K562 (cell line): Measurements from ENCODE around the gene TANGO6. TPM values are rescaled to one million over a fixed set of nuclear protein-coding genes. Genes with fewer than 3 reads are reported as not detected.

Source experiments
- ATAC-seq: fragments of 200-7000 bp; cut with Tn5 transposase; 3 replicates; pipeline ENCODE4 v1.9.1; 2020; ENCODE audit warnings: moderate library complexity
- BruUV-seq: library from RNA; stranded (reverse); fragments of 400-500 nt; replicated peaks from 2 replicates; lab custom pipeline; 2021; lab: Mats Ljungman, UMichigan
- CTCF ChIA-PET: fragments of 300-600 bp; formaldehyde crosslinking; extraction: SDS; loops from one replicate; lab custom pipeline; 2021; ENCODE audit warnings: low intra/inter-chr PET ratio; lab: Yijun Ruan, JAX
- POLR2A ChIA-PET: fragments of 300-600, 350-650 bp; sonication (Branson Sonifier 250); formaldehyde crosslinking; extraction: SDS; loops from one replicate; lab custom pipeline; 2021; ENCODE audit warnings: antibody characterized with exemption, inconsistent platforms; lab: Yijun Ruan, JAX
- DNase-seq, 4 experiments: peaks; one replicate each; pipeline versions ENCODE4 v3.0.0 to v3.0.0-alpha.2; 2011 to 2018; ENCODE audit warnings: low spot score in 3 of 4, mixed read lengths in 3 of 4; ENCODE audit errors: extremely low read depth in 1 of 4
- FAIRE-seq: peaks from 2 replicates; lab custom pipeline; 2011; peaks lifted over from hg19 to GRCh38; lab: Jason Lieb, UNC
- H2AFZ ChIP-seq: 2 replicates; pipeline ENCODE4 v1.6.0; 2011; ENCODE audit warnings: low read depth, low read length, control low read depth, inconsistent platforms
- H3K27ac ChIP-seq: fragments of 200-600 bp; 3 replicates; pipeline ENCODE4 v1.8.0; 2011; ENCODE audit warnings: low read depth, mild to moderate bottlenecking, control low read depth, inconsistent platforms, low read length, moderate library complexity, mixed read lengths; ENCODE audit errors: extremely low read depth
- H3K27me3 ChIP-seq, 2 experiments: fragments of 300-600 bp in 1 of 2; 2 replicates in 1 of 2; 3 replicates in 1 of 2; pipeline versions ENCODE4 v1.6.0 to v1.8.0; 2011; ENCODE audit warnings: inconsistent platforms in 2 of 2, low read length in 2 of 2, mild to moderate bottlenecking in 1 of 2, mixed read lengths in 1 of 2, moderate library complexity in 1 of 2; ENCODE audit not compliant: control insufficient read depth in 2 of 2, insufficient read depth in 2 of 2
- H3K36me3 ChIP-seq: fragments of 300-600 bp; 3 replicates; pipeline ENCODE4 v1.8.0; 2011; ENCODE audit warnings: mild to moderate bottlenecking, low read length, inconsistent platforms; ENCODE audit not compliant: control insufficient read depth, insufficient read depth
- H3K4me1 ChIP-seq, 2 experiments: fragments of 200-600 bp in 1 of 2; replicated peaks in 1 of 2; 2 replicates in 1 of 2; 3 replicates in 1 of 2; pipeline versions ENCODE4 v1.5.1 to v1.8.0; 2011; ENCODE audit warnings: inconsistent platforms in 2 of 2, low read length in 2 of 2, mild to moderate bottlenecking in 1 of 2, mixed read lengths in 1 of 2, moderate library complexity in 1 of 2; ENCODE audit not compliant: control insufficient read depth in 2 of 2, insufficient read depth in 2 of 2
- H3K4me2 ChIP-seq: 2 replicates; pipeline ENCODE4 v1.6.1; 2011; ENCODE audit warnings: low read length, control low read depth, inconsistent platforms, mixed read lengths; ENCODE audit not compliant: insufficient read depth
- H3K4me3 ChIP-seq: fragments of 200-600 bp; sonication (generic), shearing (Covaris generic); 2 replicates; pipeline ENCODE4 v1.5.1; 2016; ENCODE audit warnings: control low read depth, inconsistent platforms
- H3K79me2 ChIP-seq: fragments of 200-600 bp; 3 replicates; pipeline ENCODE4 v1.8.0; 2011; ENCODE audit warnings: low read length, inconsistent platforms; ENCODE audit not compliant: control insufficient read depth, insufficient read depth
- H3K9ac ChIP-seq, 2 experiments: 2 replicates each; pipeline versions ENCODE4 v1.6.0 to v1.6.1; 2011; ENCODE audit warnings: low read depth in 2 of 2, low read length in 2 of 2, control low read depth in 1 of 2, inconsistent platforms in 1 of 2, mild to moderate bottlenecking in 1 of 2, mixed read lengths in 1 of 2; ENCODE audit not compliant: insufficient read depth in 1 of 2
- H3K9me1 ChIP-seq: one replicate; pipeline ENCODE4 v1.6.0; 2011; ENCODE audit warnings: inconsistent platforms, mild to moderate bottlenecking, low read length, moderate library complexity; ENCODE audit not compliant: control insufficient read depth, insufficient read depth
- H3K9me3 ChIP-seq: replicated peaks from 2 replicates; pipeline ENCODE4 v1.5.1; 2011; ENCODE audit warnings: low read depth, low read length, inconsistent platforms; ENCODE audit not compliant: control insufficient read depth, insufficient read depth
- H4K20me1 ChIP-seq: replicated peaks from 2 replicates; pipeline ENCODE4 v1.6.1; 2011; ENCODE audit warnings: low read length, inconsistent platforms, mixed read lengths; ENCODE audit not compliant: control insufficient read depth, insufficient read depth
- DDX20 ChIP-seq: fragments of 450-650 bp; IDR thresholded peaks from 2 replicates; pipeline ENCODE4 v1.6.1; 2016; ENCODE audit warnings: missing genetic modification characterization, low read depth, mild to moderate bottlenecking, missing compliant biosample characterization, moderate library complexity
- MEIS2 ChIP-seq: fragments of 450-650 bp; IDR thresholded peaks from 2 replicates; pipeline ENCODE4 v1.6.1; 2014; ENCODE audit warnings: mild to moderate bottlenecking; ENCODE audit not compliant: partially characterized antibody
- RBM34 ChIP-seq: fragments of 200-400 bp; formaldehyde crosslinking; IDR thresholded peaks from 2 replicates; pipeline ENCODE4 v1.6.1; 2018; ENCODE audit warnings: low read length, borderline replicate concordance; ENCODE audit not compliant: insufficient read depth
- ZC3H8 ChIP-seq: fragments of 450-650 bp; IDR thresholded peaks from 2 replicates; pipeline ENCODE4 v1.6.1; 2017
- ZFP36 ChIP-seq: fragments of 150-350 bp; IDR thresholded peaks from 2 replicates; pipeline ENCODE4 v1.6.1; 2018; ENCODE audit warnings: low read length, low read depth; ENCODE audit not compliant: partially characterized antibody
- ZNF165 ChIP-seq: fragments of 250-450 bp; sonication (Bioruptor Pico); IDR thresholded peaks from 2 replicates; pipeline ENCODE4 v1.4.0; 2020; ENCODE audit warnings: borderline replicate concordance
- WGBS: fragments of 100-300 bp; shearing (Covaris generic); methylation state at CpG from one replicate; pipeline ENCODE4 v1.1.6; 2016; ENCODE audit warnings: low coverage, mixed read lengths; ENCODE audit not compliant: insufficient coverage; ENCODE audit errors: missing lambda C conversion rate; 5-methylcytosine and 5-hydroxymethylcytosine counted together
- in situ Hi-C: fragments of 300-500 bp; cut with MboI; formaldehyde crosslinking; loops from 4 replicates; pipeline ENCODE4 v1.15.0; 2018; ENCODE audit warnings: inconsistent platforms, mixed read lengths
- intact Hi-C: fragments of 100-400 bp; cut with micrococcal nuclease; formaldehyde crosslinking; loops from 2 replicates; pipeline ENCODE4 v1.14.2; 2022
- polyA plus RNA-seq, 8 experiments: library from polyadenylated mRNA; depleted of rRNA in 4 of 8; stranded (reverse) in 5 of 8; unstranded in 3 of 8; fragments of >200 nt; fragmentation: Nextera tagmentation in 2 of 8; fragmentation: Illumina TruSeq in 1 of 8; extraction: Ambion mirVana in 2 of 8; extraction: Trizol in 1 of 8; gene quantifications; 2 replicates each; pipeline versions ENCODE4 v1.2.1 to v1.2.3, GENCODE V29; 2011 to 2014; ENCODE audit warnings: inconsistent platforms in 1 of 8, missing spikeins in 1 of 8
- total RNA-seq, 7 experiments: library from RNA; depleted of rRNA in 6 of 7; stranded (reverse); fragments of >200 nt in 6 of 7; fragmentation: Illumina TruSeq in 2 of 7; extraction: Trizol in 2 of 7; gene quantifications; 2 replicates each; pipeline versions ENCODE4 v1.2.1 to v1.2.3, GENCODE V29; 2011 to 2021; ENCODE audit warnings: low replicate concordance in 1 of 7
- TF ChIP-seq, protein P1 (sequence below): fragments of 450-650 bp; IDR thresholded peaks from 2 replicates; pipeline ENCODE4 v1.6.1; 2016
- TF ChIP-seq, protein P2 (sequence below): IDR thresholded peaks from 2 replicates; pipeline ENCODE4 v1.6.1; 2014; ENCODE audit warnings: antibody characterized with exemption

TANGO6 gene
- total and polyA plus RNA-seq, 9 of the 15 experiments (the other 6 are each of a cell fraction or from before 2014, with no cell fraction given): 1.6 to 15.2 (median 9.6) TPM

- Histone ChIP-seq H3K4me3 (no peak overlapping the region), H3K27ac (no peak overlapping the region), H3K4me2 (no peak overlapping the region), H3K4me1 (no peaks in the 10 kb centered on the region; a peak in 1 of 5 replicates), H4K20me1 (no peaks in the 10 kb centered on the region), H3K79me2 (no peaks in the 10 kb centered on the region), H3K9ac (no peak overlapping the region; a peak in 1 of 4 replicates), H3K27me3 (no peaks in the 10 kb centered on the region), H3K36me3 (no peaks in the 10 kb centered on the region), H3K9me3 (no peaks in the 10 kb centered on the region), H2AFZ (no peak overlapping the region), H3K9me1 (no peaks in the 10 kb centered on the region)
- ChIA-PET CTCF (no interaction called here), POLR2A (interaction anchor here (1.6 kb wide), 1 partner anchor 13 kb away, joined by 4 read pairs; no protein-coding TSS in a partner anchor)
- intact Hi-C loops: no loop called here
- TF ChIP-seq, protein P1, sequence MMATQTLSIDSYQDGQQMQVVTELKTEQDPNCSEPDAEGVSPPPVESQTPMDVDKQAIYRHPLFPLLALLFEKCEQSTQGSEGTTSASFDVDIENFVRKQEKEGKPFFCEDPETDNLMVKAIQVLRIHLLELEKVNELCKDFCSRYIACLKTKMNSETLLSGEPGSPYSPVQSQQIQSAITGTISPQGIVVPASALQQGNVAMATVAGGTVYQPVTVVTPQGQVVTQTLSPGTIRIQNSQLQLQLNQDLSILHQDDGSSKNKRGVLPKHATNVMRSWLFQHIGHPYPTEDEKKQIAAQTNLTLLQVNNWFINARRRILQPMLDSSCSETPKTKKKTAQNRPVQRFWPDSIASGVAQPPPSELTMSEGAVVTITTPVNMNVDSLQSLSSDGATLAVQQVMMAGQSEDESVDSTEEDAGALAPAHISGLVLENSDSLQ: peak; percentile 30; the same call in 1 of the 2 replicates
- TF ChIP-seq MEIS2 (peak; percentile 69), ZNF165 (CRISPR knock-in tag) (no peak)
- FAIRE-seq: no peak
- no peak for ATAC-seq
- no TSS peak for BruUV-seq
- DNase-seq: no peak
- WGBS: 69% methylated on average over 1 of the region's 1 CpG
- in situ Hi-C loops: no loop called here
These were observed 155.8 kb downstream of the TANGO6 start for GRCh38 chr16:68999114-68999513.

- ChIA-PET POLR2A (no interaction called here), CTCF (no interaction called here)
- FAIRE-seq (no peak), DNase-seq (no peak), ATAC-seq (no peak)
- no peaks in the 10 kb centered on the region for H3K27me3 ChIP-seq
- no peak overlapping the region for H2AFZ ChIP-seq
- H3K27ac ChIP-seq: no peak overlapping the region
- no peaks in the 10 kb centered on the region for H3K79me2 ChIP-seq
- intact Hi-C loops: no loop called here
- in situ Hi-C loops: no loop called here
- H3K4me2 ChIP-seq: no peak overlapping the region
- BruUV-seq: no TSS peak
- no peaks in the 10 kb centered on the region for H4K20me1 ChIP-seq
- H3K4me1 ChIP-seq: peaks cover 0 to 2% of the 10 kb centered on the region in 2 experiments; a peak in 2 of 5 replicates
- H3K9ac ChIP-seq: no peak overlapping the region
- no peaks in the 10 kb centered on the region for H3K9me1 ChIP-seq
- H3K4me3 ChIP-seq: no peak overlapping the region
- no peaks in the 10 kb centered on the region for H3K36me3 ChIP-seq
- no peak for TF ChIP-seq DDX20
- peak; percentile 70 for TF ChIP-seq ZFP36
- no peak for TF ChIP-seq ZC3H8
- no peak for TF ChIP-seq RBM34
- TF ChIP-seq, protein P2, sequence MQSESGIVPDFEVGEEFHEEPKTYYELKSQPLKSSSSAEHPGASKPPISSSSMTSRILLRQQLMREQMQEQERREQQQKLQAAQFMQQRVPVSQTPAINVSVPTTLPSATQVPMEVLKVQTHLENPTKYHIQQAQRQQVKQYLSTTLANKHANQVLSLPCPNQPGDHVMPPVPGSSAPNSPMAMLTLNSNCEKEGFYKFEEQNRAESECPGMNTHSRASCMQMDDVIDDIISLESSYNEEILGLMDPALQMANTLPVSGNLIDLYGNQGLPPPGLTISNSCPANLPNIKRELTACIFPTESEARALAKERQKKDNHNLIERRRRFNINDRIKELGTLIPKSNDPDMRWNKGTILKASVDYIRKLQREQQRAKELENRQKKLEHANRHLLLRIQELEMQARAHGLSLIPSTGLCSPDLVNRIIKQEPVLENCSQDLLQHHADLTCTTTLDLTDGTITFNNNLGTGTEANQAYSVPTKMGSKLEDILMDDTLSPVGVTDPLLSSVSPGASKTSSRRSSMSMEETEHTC: no peak
- WGBS: 5% methylated on average over 1 of the region's 1 CpG
- H3K9me3 ChIP-seq: no peaks in the 10 kb centered on the region
These were observed 160.2 kb downstream of the TANGO6 start for GRCh38 chr16:69003500-69003899.
